B cell (primary cell): Measurements from ENCODE around the gene SLC13A3. TPM values are rescaled to one million over a fixed set of nuclear protein-coding genes. Genes with fewer than 3 reads are reported as not detected.

Experiments
- ATAC-seq: fragments of 200-7000 bp; cut with Tn5 transposase; one replicate; pipeline ENCODE4 v1.10.0; 2021; ENCODE audit warnings: low read depth, mild to moderate bottlenecking, moderate number of reproducible peaks, moderate library complexity
- CTCF ChIA-PET: fragments of 350-600 bp; sonication (Branson Sonifier 250); formaldehyde crosslinking; loops from one replicate; lab custom pipeline; 2021; ENCODE audit warnings: antibody characterized with exemption, inconsistent platforms; lab: Charles Lee
- POLR2A ChIA-PET: fragments of 350-600 bp; sonication (Branson Sonifier 250); formaldehyde crosslinking; loops from one replicate; lab custom pipeline; 2021; ENCODE audit warnings: antibody characterized with exemption; lab: Charles Lee
- DNase-seq: peaks from one replicate; pipeline ENCODE4 v3.0.0; 2013
- H2AFZ ChIP-seq: 2 replicates; pipeline ENCODE4 v1.6.1; 2012; ENCODE audit warnings: mild to moderate bottlenecking, low read depth, low read length; ENCODE audit not compliant: insufficient read depth, poor library complexity, severe bottlenecking
- H3K27ac ChIP-seq, 2 donors: 1 replicate in 1 of 2; 2 replicates in 1 of 2; pipeline ENCODE4 v1.5.1; 2012 to 2013; ENCODE audit warnings: low read length in 2 of 2, mild to moderate bottlenecking in 2 of 2, moderate library complexity in 1 of 2
- H3K27me3 ChIP-seq, 4 experiments: fragments of 200-600 bp in 1 of 4; sonication (generic) in 1 of 4; replicated peaks in 1 of 4; 1 replicate in 2 of 4; 2 replicates in 2 of 4; pipeline versions ENCODE4 v1.6.1 to v1.7.0; 2013 to 2016; ENCODE audit warnings: low read length in 3 of 4, mild to moderate bottlenecking in 2 of 4, mixed read lengths in 1 of 4, moderate library complexity in 1 of 4; ENCODE audit not compliant: insufficient read depth in 4 of 4, control insufficient read depth in 3 of 4; ENCODE audit errors: control extremely low read depth in 1 of 4
- H3K36me3 ChIP-seq, 2 experiments: replicated peaks in 1 of 2; 1 replicate in 1 of 2; 2 replicates in 1 of 2; pipeline versions ENCODE4 v1.6.1 to v1.7.1; 2013; ENCODE audit warnings: low read length in 1 of 2; ENCODE audit not compliant: insufficient read depth in 2 of 2, control insufficient read depth in 1 of 2; ENCODE audit errors: control extremely low read depth in 1 of 2, extremely low read depth in 1 of 2
- H3K4me1 ChIP-seq, 2 donors: fragments of 200-600 bp in 1 of 2; sonication (generic) in 1 of 2; 1 replicate in 1 of 2; 2 replicates in 1 of 2; pipeline versions ENCODE4 v1.5.1 to v1.6.1; 2013 to 2017; ENCODE audit warnings: low read length in 2 of 2; ENCODE audit not compliant: control insufficient read depth in 2 of 2, insufficient read depth in 2 of 2
- H3K4me2 ChIP-seq: replicated peaks from 2 replicates; pipeline ENCODE3; 2012; ENCODE audit warnings: mild to moderate bottlenecking, low read depth, low read length; ENCODE audit not compliant: poor library complexity, severe bottlenecking
- H3K4me3 ChIP-seq, 5 experiments: fragments of 200-600 bp in 1 of 5; sonication (generic) in 1 of 5; 1 replicate in 3 of 5; 2 replicates in 2 of 5; pipeline versions ENCODE4 v1.5.1 to v1.7.0; 2011 to 2016; ENCODE audit warnings: low read length in 4 of 5, mild to moderate bottlenecking in 4 of 5, low read depth in 2 of 5, control low read depth in 1 of 5, moderate library complexity in 1 of 5; ENCODE audit not compliant: insufficient read depth in 1 of 5; ENCODE audit errors: control extremely low read depth in 1 of 5, extremely low read depth in 1 of 5
- H3K79me2 ChIP-seq: fragments of 200-600 bp; sonication (generic); one replicate; pipeline ENCODE4 v1.6.0; 2016; ENCODE audit warnings: low read length; ENCODE audit not compliant: control insufficient read depth, insufficient read depth
- H3K9ac ChIP-seq: fragments of 200-600 bp; sonication (generic); 2 replicates; pipeline ENCODE4 v1.6.1; 2017; ENCODE audit warnings: mild to moderate bottlenecking, low read length, moderate library complexity
- H3K9me3 ChIP-seq, 3 donors: one replicate each; pipeline versions ENCODE4 v1.6.1 to v1.7.1; 2013; ENCODE audit warnings: low read length in 2 of 3; ENCODE audit not compliant: control insufficient read depth in 2 of 3, insufficient read depth in 1 of 3; ENCODE audit errors: control extremely low read depth in 1 of 3
- H4K20me1 ChIP-seq: 2 replicates; pipeline ENCODE4 v1.6.0; 2012; ENCODE audit warnings: mild to moderate bottlenecking, low read length; ENCODE audit not compliant: insufficient read depth, control insufficient read depth, poor library complexity, severe bottlenecking
- H3K27ac Mint-ChIP-seq: one replicate; pipeline ENCODE4 v1.8.0; 2021; ENCODE audit warnings: mixed read lengths
- H3K27me3 Mint-ChIP-seq: one replicate; pipeline ENCODE4 v1.8.0; 2021; ENCODE audit warnings: mixed read lengths
- H3K4me1 Mint-ChIP-seq: one replicate; pipeline ENCODE4 v1.8.0; 2021; ENCODE audit warnings: mixed read lengths
- H3K4me3 Mint-ChIP-seq: one replicate; pipeline ENCODE4 v1.8.0; 2021; ENCODE audit warnings: mixed read lengths
- H3K9me3 Mint-ChIP-seq: one replicate; pipeline ENCODE4 v1.8.0; 2022; ENCODE audit warnings: mixed read lengths; ENCODE audit not compliant: insufficient read depth
- CTCF ChIP-seq: fragments of 200-600 bp; IDR thresholded peaks from one replicate; pipeline ENCODE4 v1.8.0; 2022; ENCODE audit warnings: antibody characterized with exemption, mild to moderate bottlenecking
- EZH2 ChIP-seq: IDR thresholded peaks from 2 replicates; pipeline ENCODE4 v1.6.1; 2012; ENCODE audit warnings: borderline replicate concordance, low read depth, mild to moderate bottlenecking, moderate library complexity, low read length; ENCODE audit not compliant: insufficient read depth, poor library complexity, severe bottlenecking
- WGBS: methylation state at CpG from one replicate; pipeline ENCODE4 v1.1.5; 2013; ENCODE audit warnings: missing lambda C conversion rate; ENCODE audit not compliant: insufficient coverage; 5-methylcytosine and 5-hydroxymethylcytosine counted together
- intact Hi-C: fragments of 100-400 bp; cut with micrococcal nuclease; formaldehyde crosslinking; loops from one replicate; pipeline ENCODE4 v1.10.0; 2022
- polyA plus RNA-seq: library from polyadenylated mRNA; depleted of rRNA; stranded (reverse); fragments of >200 nt; gene quantifications from 2 replicates; pipeline ENCODE4 v1.2.3, GENCODE V29; 2012
- total RNA-seq, 2 donors: library from RNA; stranded (reverse); fragments of 120-200 nt in 1 of 2; gene quantifications; 1 replicate in 1 of 2; 2 replicates in 1 of 2; pipeline versions ENCODE4 v1.2.3 to v1.2.4, GENCODE V29; 2013 to 2022

Gene SLC13A3
- total and polyA plus RNA-seq, 2 donors (not counting 1 experiment from before 2014, with no cell fraction given), result 0.09 to 0.20 TPM

- ATAC-seq, result no peak
- Mint-ChIP-seq H3K9me3 (no peaks in the 10 kb centered on the region), H3K27ac (no peak overlapping the region), H3K27me3 (no peaks in the 10 kb centered on the region), H3K4me3 (no peak overlapping the region), H3K4me1 (peaks cover 40% of the 10 kb centered on the region)
- Histone ChIP-seq H3K9ac (no peak overlapping the region), H4K20me1 (no peaks in the 10 kb centered on the region), H3K27me3 (no peaks in the 10 kb centered on the region), H3K79me2 (no peaks in the 10 kb centered on the region), H3K4me3 (no peak overlapping the region), H3K4me1 (peaks cover 50 to 52% of the 10 kb centered on the region in 2 donors), H3K9me3 (no peaks in the 10 kb centered on the region), H2AFZ (no peak overlapping the region), H3K36me3 (no peaks in the 10 kb centered on the region), H3K27ac (no peak overlapping the region), H3K4me2 (no peak overlapping the region)
- CTCF ChIA-PET, result no interaction called here
- WGBS, result 88% methylated on average over 4 of the region's 6 CpGs
- TF ChIP-seq EZH2, result no peak
- TF ChIP-seq CTCF, result no peak
- POLR2A ChIA-PET, result no interaction called here
- no peak for DNase-seq
- intact Hi-C loops, result no loop called here
Observed at GRCh38 chr20:46547995-46548394, 103.3 kb downstream of the SLC13A3 start.

DNA sequence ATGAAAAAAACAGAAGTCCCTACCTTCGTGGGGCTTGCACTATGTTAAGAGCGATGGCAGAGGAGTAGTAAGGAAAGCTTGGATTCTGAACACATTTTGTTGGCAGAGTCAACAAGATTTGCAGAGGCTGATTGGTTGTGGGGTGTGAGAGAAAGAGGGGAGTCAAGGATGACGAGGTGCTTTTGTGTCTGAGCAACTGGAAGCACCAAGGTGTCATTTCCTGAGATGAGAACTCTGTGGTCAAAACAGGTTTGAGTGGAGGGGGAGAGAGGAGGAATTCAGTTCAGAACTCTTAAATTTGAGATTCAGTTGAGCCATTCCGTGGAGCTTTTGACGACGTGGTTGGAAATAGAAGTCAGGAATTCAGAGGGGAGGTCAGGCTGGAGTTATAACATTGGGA is 104.3 kb downstream of the SLC13A3 start:
- ATAC-seq (no peak), DNase-seq (no peak)
- peaks cover 30% of the 10 kb centered on the region for H3K4me1 Mint-ChIP-seq
- POLR2A ChIA-PET, result no interaction called here
- no peaks in the 10 kb centered on the region for H3K9me3 Mint-ChIP-seq
- TF ChIP-seq CTCF (no peak), EZH2 (no peak)
- no peak overlapping the region for H3K4me3 Mint-ChIP-seq
- H3K9me3 ChIP-seq, result no peaks in the 10 kb centered on the region
- H3K27me3 Mint-ChIP-seq, result no peaks in the 10 kb centered on the region
- H4K20me1 ChIP-seq, result no peaks in the 10 kb centered on the region
- no peak overlapping the region for H3K27ac Mint-ChIP-seq
- intact Hi-C loops, result no loop called here
- no peak overlapping the region for H3K4me2 ChIP-seq
- no peak overlapping the region for H3K9ac ChIP-seq
- CTCF ChIA-PET, result no interaction called here
- no peak overlapping the region for H2AFZ ChIP-seq
- no peaks in the 10 kb centered on the region for H3K27me3 ChIP-seq
- no peak overlapping the region for H3K27ac ChIP-seq
- H3K4me3 ChIP-seq, result no peak overlapping the region
- peaks cover 39 to 42% of the 10 kb centered on the region in 2 donors for H3K4me1 ChIP-seq
- no peaks in the 10 kb centered on the region for H3K79me2 ChIP-seq
- WGBS, result 60% methylated on average over 3 of the region's 6 CpGs
- no peaks in the 10 kb centered on the region for H3K36me3 ChIP-seq
